Measurements from ENCODE around the gene TMEM170A. TPM values are rescaled to one million over a fixed set of nuclear protein-coding genes. Genes with fewer than 3 reads are reported as not detected.
"Not testable (repeated sequence)": the region's sequence is repeated elsewhere in the genome, so short reads cannot be mapped to it uniquely, and the experiment has no call there.

The TMEM170A gene
- total and polyA plus RNA-seq, 2 donors: 11.1 to 18.8 TPM

GRCh38 chr16:75475420-75475847 lies 10.9 kb upstream of the TMEM170A start:
- DNase-seq (ENCODE audit: low read depth in 6 of 9, low spot score in 9 of 9): no peak
- WGBS: 93% methylated on average over 2 of the region's 2 CpGs
- no peaks in the 10 kb centered on the region for H3K4me1 ChIP-seq (ENCODE audit: control insufficient read depth in 2 of 2, insufficient read depth in 2 of 2, low read length in 2 of 2)
- no peaks in the 10 kb centered on the region for H3K36me3 ChIP-seq (ENCODE audit: control insufficient read depth in 2 of 2, insufficient read depth in 2 of 2, low read length in 1 of 2)
- H3K27me3 ChIP-seq (ENCODE audit: control insufficient read depth in 2 of 2, insufficient read depth in 1 of 2, low read length in 1 of 2): no peaks in the 10 kb centered on the region
- no peak overlapping the region for H3K4me3 ChIP-seq (ENCODE audit: low read length in 2 of 2)
- H3K27ac ChIP-seq (ENCODE audit: low read depth in 1 of 2, low read length in 1 of 2): no peak overlapping the region
- H3K9me3 ChIP-seq (ENCODE audit: control insufficient read depth in 2 of 2, insufficient read depth in 1 of 2, low read length in 1 of 2): no peaks in the 10 kb centered on the region

GRCh38 chr16:75472908-75473877 lies 8.7 kb upstream of the TMEM170A start:
- Histone ChIP-seq H3K4me3 (ENCODE audit: low read length in 2 of 2) (no peak overlapping the region), H3K27me3 (ENCODE audit: control insufficient read depth in 2 of 2, insufficient read depth in 1 of 2, low read length in 1 of 2) (no peaks in the 10 kb centered on the region), H3K36me3 (ENCODE audit: control insufficient read depth in 2 of 2, insufficient read depth in 2 of 2, low read length in 1 of 2) (no peaks in the 10 kb centered on the region), H3K4me1 (ENCODE audit: control insufficient read depth in 2 of 2, insufficient read depth in 2 of 2, low read length in 2 of 2) (no peaks in the 10 kb centered on the region), H3K27ac (ENCODE audit: low read depth in 1 of 2, low read length in 1 of 2) (no peak overlapping the region), H3K9me3 (ENCODE audit: control insufficient read depth in 2 of 2, insufficient read depth in 1 of 2, low read length in 1 of 2) (no peaks in the 10 kb centered on the region)
- WGBS: 96% methylated on average over 17 of the region's 17 CpGs
- no peak for DNase-seq (ENCODE audit: low read depth in 6 of 9, low spot score in 9 of 9)

GRCh38 chr16:75471723-75472633 lies 7.5 kb upstream of the TMEM170A start:
- Histone ChIP-seq H3K4me1 (ENCODE audit: control insufficient read depth in 2 of 2, insufficient read depth in 2 of 2, low read length in 2 of 2) (no peaks in the 10 kb centered on the region), H3K27ac (ENCODE audit: low read depth in 1 of 2, low read length in 1 of 2) (no peak overlapping the region), H3K27me3 (ENCODE audit: control insufficient read depth in 2 of 2, insufficient read depth in 1 of 2, low read length in 1 of 2) (no peaks in the 10 kb centered on the region), H3K9me3 (ENCODE audit: control insufficient read depth in 2 of 2, insufficient read depth in 1 of 2, low read length in 1 of 2) (no peaks in the 10 kb centered on the region), H3K4me3 (ENCODE audit: low read length in 2 of 2) (no peak overlapping the region), H3K36me3 (ENCODE audit: control insufficient read depth in 2 of 2, insufficient read depth in 2 of 2, low read length in 1 of 2) (no peaks in the 10 kb centered on the region)
- 26% methylated on average over 10 of the region's 10 CpGs for WGBS
- DNase-seq (ENCODE audit: low read depth in 6 of 9, low spot score in 9 of 9): peak in 3 of 9 donors; percentile 18 to 53 (median 37)

- Histone ChIP-seq H3K9me3 (ENCODE audit: control insufficient read depth in 2 of 2, insufficient read depth in 1 of 2, low read length in 1 of 2) (no peaks in the 10 kb centered on the region), H3K36me3 (ENCODE audit: control insufficient read depth in 2 of 2, insufficient read depth in 2 of 2, low read length in 1 of 2) (no peaks in the 10 kb centered on the region), H3K4me3 (ENCODE audit: low read length in 2 of 2) (no peak overlapping the region), H3K27me3 (ENCODE audit: control insufficient read depth in 2 of 2, insufficient read depth in 1 of 2, low read length in 1 of 2) (no peaks in the 10 kb centered on the region), H3K4me1 (ENCODE audit: control insufficient read depth in 2 of 2, insufficient read depth in 2 of 2, low read length in 2 of 2) (peaks cover 6 to 7% of the 10 kb centered on the region in 2 donors), H3K27ac (ENCODE audit: low read depth in 1 of 2, low read length in 1 of 2) (no peak overlapping the region)
- no peak for DNase-seq (ENCODE audit: low read depth in 6 of 9, low spot score in 9 of 9)
- WGBS: 96% methylated on average over 2 of the region's 2 CpGs
These were observed 2.3 kb upstream of the TMEM170A start for GRCh38 chr16:75466760-75467159.

GRCh38 chr16:75463389-75464121 lies 934 bp downstream of the TMEM170A start:
- H3K4me1 ChIP-seq (ENCODE audit: control insufficient read depth in 2 of 2, insufficient read depth in 2 of 2, low read length in 2 of 2); H3K27me3 ChIP-seq (ENCODE audit: control insufficient read depth in 2 of 2, insufficient read depth in 1 of 2, low read length in 1 of 2); H3K9me3 ChIP-seq (ENCODE audit: control insufficient read depth in 2 of 2, insufficient read depth in 1 of 2, low read length in 1 of 2); H3K36me3 ChIP-seq (ENCODE audit: control insufficient read depth in 2 of 2, insufficient read depth in 2 of 2, low read length in 1 of 2): not testable (repeated sequence)
- Histone ChIP-seq H3K4me3 (ENCODE audit: low read length in 2 of 2) (peak overlapping the region; percentile 90 to 93), H3K27ac (ENCODE audit: low read depth in 1 of 2, low read length in 1 of 2) (peak overlapping the region; percentile 99)
- 10% methylated on average over 39 of the region's 39 CpGs for WGBS
- DNase-seq (ENCODE audit: low read depth in 6 of 9, low spot score in 9 of 9): peak in 5 of 9 donors; percentile 27 to 60 (median 32)

GRCh38 chr16:75462806-75463205 lies 1.7 kb downstream of the TMEM170A start:
- no peaks in the 10 kb centered on the region for H3K36me3 ChIP-seq (ENCODE audit: control insufficient read depth in 2 of 2, insufficient read depth in 2 of 2, low read length in 1 of 2)
- H3K4me1 ChIP-seq (ENCODE audit: control insufficient read depth in 2 of 2, insufficient read depth in 2 of 2, low read length in 2 of 2): peaks cover 6 to 7% of the 10 kb centered on the region in 2 donors
- H3K27me3 ChIP-seq (ENCODE audit: control insufficient read depth in 2 of 2, insufficient read depth in 1 of 2, low read length in 1 of 2): no peaks in the 10 kb centered on the region
- H3K9me3 ChIP-seq (ENCODE audit: control insufficient read depth in 2 of 2, insufficient read depth in 1 of 2, low read length in 1 of 2): no peaks in the 10 kb centered on the region
- no peak overlapping the region for H3K27ac ChIP-seq (ENCODE audit: low read depth in 1 of 2, low read length in 1 of 2)
- DNase-seq (ENCODE audit: low read depth in 6 of 9, low spot score in 9 of 9): peak in 4 of 9 donors; percentile 9 to 50 (median 18)
- H3K4me3 ChIP-seq (ENCODE audit: low read length in 2 of 2): peak overlapping the region in 1 of 2 donors; percentile 93
- WGBS: 5% methylated on average over 2 of the region's 2 CpGs

- no peak for DNase-seq (ENCODE audit: low read depth in 6 of 9, low spot score in 9 of 9)
- no peak overlapping the region for H3K4me3 ChIP-seq (ENCODE audit: low read length in 2 of 2)
- H3K27ac ChIP-seq (ENCODE audit: low read depth in 1 of 2, low read length in 1 of 2): no peak overlapping the region
- no peaks in the 10 kb centered on the region for H3K27me3 ChIP-seq (ENCODE audit: control insufficient read depth in 2 of 2, insufficient read depth in 1 of 2, low read length in 1 of 2)
- H3K9me3 ChIP-seq (ENCODE audit: control insufficient read depth in 2 of 2, insufficient read depth in 1 of 2, low read length in 1 of 2): no peaks in the 10 kb centered on the region
- peaks cover 6 to 7% of the 10 kb centered on the region in 2 donors for H3K4me1 ChIP-seq (ENCODE audit: control insufficient read depth in 2 of 2, insufficient read depth in 2 of 2, low read length in 2 of 2)
- WGBS: 100% methylated on average over 2 of the region's 2 CpGs
- H3K36me3 ChIP-seq (ENCODE audit: control insufficient read depth in 2 of 2, insufficient read depth in 2 of 2, low read length in 1 of 2): no peaks in the 10 kb centered on the region
These were observed 2.9 kb downstream of the TMEM170A start for GRCh38 chr16:75461575-75461974.

GRCh38 chr16:75460446-75460845 lies 4.0 kb downstream of the TMEM170A start:
- H3K36me3 ChIP-seq (ENCODE audit: control insufficient read depth in 2 of 2, insufficient read depth in 2 of 2, low read length in 1 of 2): no peaks in the 10 kb centered on the region
- H3K4me3 ChIP-seq (ENCODE audit: low read length in 2 of 2): no peak overlapping the region
- H3K9me3 ChIP-seq (ENCODE audit: control insufficient read depth in 2 of 2, insufficient read depth in 1 of 2, low read length in 1 of 2): no peaks in the 10 kb centered on the region
- H3K27ac ChIP-seq (ENCODE audit: low read depth in 1 of 2, low read length in 1 of 2): no peak overlapping the region
- 83% methylated on average over 1 of the region's 1 CpG for WGBS
- DNase-seq (ENCODE audit: low read depth in 6 of 9, low spot score in 9 of 9): no peak
- H3K4me1 ChIP-seq (ENCODE audit: control insufficient read depth in 2 of 2, insufficient read depth in 2 of 2, low read length in 2 of 2): peaks cover 6 to 7% of the 10 kb centered on the region in 2 donors
- no peaks in the 10 kb centered on the region for H3K27me3 ChIP-seq (ENCODE audit: control insufficient read depth in 2 of 2, insufficient read depth in 1 of 2, low read length in 1 of 2)

All from thymus (tissue), 11 donors.